ENCODE measurements around the gene DAP. TPM values are rescaled to one million over a fixed set of nuclear protein-coding genes. Genes with fewer than 3 reads are reported as not detected.

Gene DAP
- total and polyA plus RNA-seq, 8 donors: 68.3 to 183 (median 132) TPM

GRCh38 chr5:10704949-10705621 is 55.9 kb downstream of the DAP start:
- no peak for DNase-seq
- no peak for TF ChIP-seq CTCF (IDR thresholded peaks at IDR 0.05)
- intact Hi-C loops (cut with DNase I): loop anchor here in 1 of 3 donors (10.0 kb wide), 1 partner anchor 50 kb away; no protein-coding TSS in a partner anchor
- no peak for FAIRE-seq
- Histone ChIP-seq H3K4me3 (no peak overlapping the region), H3K9me3 (no peaks in the 10 kb centered on the region), H3K27me3 (no peaks in the 10 kb centered on the region), H3K36me3 (peaks cover 0 to 8% (median 0%) of the 10 kb centered on the region in 3 donors), H3K4me1 (peaks cover 63 to 66% (median 63%) of the 10 kb centered on the region in 3 donors), H3K27ac (peak overlapping the region; percentile 68 to 89 (median 76))
- ATAC-seq: peak in 1 of 4 donors; percentile 8
- WGBS, 2 donors: 67 to 72% methylated on average over 10 of the region's 10 CpGs

GRCh38 chr5:10703676-10704075 is 57.4 kb downstream of the DAP start:
- H3K27ac ChIP-seq: peak overlapping the region; percentile 68 to 89 (median 76)
- intact Hi-C loops (cut with DNase I): loop anchor here in 1 of 3 donors (10.0 kb wide), 1 partner anchor 51 kb away; no protein-coding TSS in a partner anchor
- ATAC-seq (peak; percentile 56 to 71 (median 66)), DNase-seq (peak; percentile 69 to 88 (median 76)), FAIRE-seq (no peak)
- WGBS, 2 donors: 15 to 16% methylated on average over 5 of the region's 5 CpGs
- no peak overlapping the region for H3K4me3 ChIP-seq
- H3K4me1 ChIP-seq: peaks cover 60 to 70% (median 64%) of the 10 kb centered on the region in 3 donors
- no peaks in the 10 kb centered on the region for H3K27me3 ChIP-seq
- H3K36me3 ChIP-seq: no peaks in the 10 kb centered on the region
- no peaks in the 10 kb centered on the region for H3K9me3 ChIP-seq
- no peak for TF ChIP-seq CTCF (IDR thresholded peaks at IDR 0.05)

- intact Hi-C loops (cut with DNase I): loop anchor here in 1 of 3 donors (10.0 kb wide), 1 partner anchor 52 kb away; no protein-coding TSS in a partner anchor
- TF ChIP-seq CTCF (IDR thresholded peaks at IDR 0.05): no peak
- peak; percentile 59 to 75 (median 68) for ATAC-seq
- Histone ChIP-seq H3K27me3 (no peaks in the 10 kb centered on the region), H3K4me1 (peaks cover 63 to 77% (median 70%) of the 10 kb centered on the region in 3 donors), H3K36me3 (no peaks in the 10 kb centered on the region), H3K27ac (peak overlapping the region; percentile 68 to 89 (median 76)), H3K9me3 (no peaks in the 10 kb centered on the region), H3K4me3 (peak overlapping the region in 1 of 4 donors; percentile 3)
- DNase-seq: peak in 2 of 6 donors; percentile 61
- FAIRE-seq: no peak
- 24 to 32% methylated on average over 7 of the region's 7 CpGs for WGBS, 2 donors
These were observed 58.0 kb downstream of the DAP start for GRCh38 chr5:10702911-10703491.

- no peak for FAIRE-seq
- H3K4me3 ChIP-seq: peak overlapping the region in 1 of 4 donors; percentile 3
- 33 to 34% methylated on average over 9 of the region's 9 CpGs for WGBS, 2 donors
- no peaks in the 10 kb centered on the region for H3K9me3 ChIP-seq
- H3K27me3 ChIP-seq: no peaks in the 10 kb centered on the region
- TF ChIP-seq CTCF (IDR thresholded peaks at IDR 0.05): no peak
- H3K36me3 ChIP-seq: no peaks in the 10 kb centered on the region
- intact Hi-C loops (cut with DNase I): loop anchor here in 1 of 3 donors (10.0 kb wide), 1 partner anchor 53 kb away; no protein-coding TSS in a partner anchor
- ATAC-seq: peak; percentile 39 to 63 (median 48)
- H3K4me1 ChIP-seq: peaks cover 63 to 81% (median 75%) of the 10 kb centered on the region in 3 donors
- DNase-seq: peak in 4 of 6 donors; percentile 60 to 76 (median 70)
- H3K27ac ChIP-seq: peak overlapping the region; percentile 68 to 89 (median 76)
These were observed 58.9 kb downstream of the DAP start for GRCh38 chr5:10702040-10702629.

Measured in pancreas (tissue), 10 donors.